WI38 (cell line): Measurements from ENCODE around the gene EME1.
A peak's percentile ranks its signal among the peaks of the same experiment; 100 is the strongest.
"Not testable (repeated sequence)": the region's sequence is repeated elsewhere in the genome, so short reads cannot be mapped to it uniquely, and the experiment has no call there.

Source experiments
- H3K4me3 ChIP-seq: 2 replicates; pipeline ENCODE4 v1.5.1; 2011; ENCODE audit warnings: low read depth, mild to moderate bottlenecking, control low read depth, low read length
- CTCF ChIP-seq: IDR thresholded peaks from 2 replicates; pipeline ENCODE4 v1.5.1; 2012; ENCODE audit warnings: low read depth, mild to moderate bottlenecking, control low read depth, low read length

Gene EME1

GRCh38 chr17:50426472-50426782 lies 53.4 kb downstream of the EME1 start:
- TF ChIP-seq CTCF: no peak

DNA sequence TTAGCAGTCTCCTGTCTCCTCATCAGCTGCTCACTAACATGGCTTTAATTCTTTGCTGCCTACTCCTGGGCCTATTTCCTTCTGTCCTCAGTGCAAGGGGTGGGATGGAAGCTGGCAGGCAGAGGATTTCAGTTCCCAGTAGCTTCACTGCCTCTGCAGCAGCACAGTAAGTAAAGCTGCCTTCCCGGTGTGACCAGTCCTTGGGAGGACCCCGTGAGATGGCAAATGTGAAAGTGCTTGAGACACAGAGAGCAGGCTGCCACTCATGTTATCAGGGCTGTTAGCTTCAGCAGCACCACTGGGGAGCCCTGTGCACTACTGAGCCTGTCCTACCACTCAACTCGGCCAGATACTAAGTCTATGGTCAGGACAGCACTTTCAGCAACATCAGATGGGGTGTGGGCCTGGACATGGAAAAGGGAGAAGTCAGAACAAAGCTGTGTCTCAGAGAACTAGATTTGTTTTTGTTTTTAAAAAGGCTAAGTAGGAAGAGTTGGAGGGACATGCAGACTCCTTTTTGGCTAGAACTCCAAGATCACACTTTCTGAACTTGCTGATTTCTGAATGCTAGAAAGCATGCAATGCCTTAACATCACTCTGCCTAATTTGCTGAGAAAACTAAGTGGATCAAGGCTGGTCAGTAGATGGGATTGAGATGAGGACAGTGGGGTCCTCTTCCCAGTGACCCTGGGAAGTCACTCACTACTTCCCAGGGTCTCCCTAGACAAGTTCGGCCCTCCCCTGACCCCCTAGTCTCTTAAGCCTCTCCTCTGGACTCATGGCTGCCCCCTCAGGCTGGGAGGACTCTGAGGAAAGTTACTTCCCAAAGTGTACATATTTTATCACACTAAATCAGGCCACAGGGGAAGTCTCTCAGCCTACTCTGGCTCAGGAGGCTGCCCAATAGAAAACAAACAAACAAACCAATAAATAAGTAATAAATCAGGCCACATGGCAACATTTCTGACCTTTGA lies 54.1 kb downstream of the EME1 start:
- H3K4me3 ChIP-seq: peak overlapping the region; percentile 67
- TF ChIP-seq CTCF: no peak

More at GRCh38 chr17:50426472-50426782, 53.4 kb downstream of the EME1 start:
- peak overlapping the region; percentile 67 for H3K4me3 ChIP-seq

DNA sequence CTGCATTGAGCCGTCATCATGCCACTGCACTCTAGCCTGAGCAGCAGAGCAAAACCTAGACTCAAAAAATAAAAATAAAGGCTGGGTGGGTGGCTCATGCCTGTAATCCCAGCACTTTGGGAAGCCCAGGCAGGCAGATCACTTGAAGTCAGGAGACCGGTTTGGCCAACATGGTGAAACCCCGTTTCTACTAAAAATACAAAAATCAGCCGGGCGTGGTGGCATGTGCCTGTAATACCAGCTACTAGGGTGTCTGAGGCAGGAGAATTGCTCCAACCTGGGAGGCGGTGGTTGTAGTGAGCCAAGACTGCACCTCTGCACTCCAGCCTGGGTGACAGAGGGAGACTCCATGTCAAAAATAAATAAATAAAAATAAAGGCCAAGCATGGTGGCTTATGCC lies 55.1 kb downstream of the EME1 start:
- not testable (repeated sequence) for H3K4me3 ChIP-seq

DNA sequence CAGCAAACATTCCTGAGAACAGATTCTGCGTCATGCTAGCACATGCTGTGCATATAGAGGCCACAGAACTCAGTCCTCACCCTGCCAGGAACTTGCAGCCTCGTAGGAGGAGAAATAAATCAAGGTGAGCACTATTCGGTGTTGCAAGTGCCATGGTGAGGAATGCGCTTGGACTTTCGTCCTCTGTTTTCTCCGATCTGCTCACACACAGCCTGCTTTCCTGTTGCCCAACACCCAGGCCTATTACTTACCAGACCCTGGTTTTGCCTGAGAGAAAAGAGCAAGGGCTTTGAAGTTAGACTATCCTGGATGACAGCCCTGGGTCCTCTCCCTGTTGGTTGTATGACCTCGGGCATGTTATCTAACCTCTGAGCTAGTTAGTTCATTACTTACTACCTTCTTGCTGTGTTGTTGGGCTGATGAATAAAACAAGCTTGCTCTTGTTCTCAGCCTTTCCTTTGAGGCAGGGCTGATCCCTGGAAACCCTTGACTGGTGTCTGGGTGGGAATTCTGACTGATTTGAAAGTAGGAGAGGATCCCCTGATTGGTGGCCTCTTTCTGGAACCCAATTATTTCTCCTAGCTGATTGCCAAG lies 55.9 kb downstream of the EME1 start:
- no peak for TF ChIP-seq CTCF
- no peak overlapping the region for H3K4me3 ChIP-seq

GRCh38 chr17:50429793-50430192 lies 56.8 kb downstream of the EME1 start:
- no peak overlapping the region for H3K4me3 ChIP-seq
- TF ChIP-seq CTCF: no peak
